Measurements from ENCODE around the gene ATAD2B. TPM values are rescaled to one million over a fixed set of nuclear protein-coding genes. Genes with fewer than 3 reads are reported as not detected.

ATAD2B gene
- total and polyA plus RNA-seq, 11 donors = 2.8 to 13.3 (median 8.1) TPM

DNA sequence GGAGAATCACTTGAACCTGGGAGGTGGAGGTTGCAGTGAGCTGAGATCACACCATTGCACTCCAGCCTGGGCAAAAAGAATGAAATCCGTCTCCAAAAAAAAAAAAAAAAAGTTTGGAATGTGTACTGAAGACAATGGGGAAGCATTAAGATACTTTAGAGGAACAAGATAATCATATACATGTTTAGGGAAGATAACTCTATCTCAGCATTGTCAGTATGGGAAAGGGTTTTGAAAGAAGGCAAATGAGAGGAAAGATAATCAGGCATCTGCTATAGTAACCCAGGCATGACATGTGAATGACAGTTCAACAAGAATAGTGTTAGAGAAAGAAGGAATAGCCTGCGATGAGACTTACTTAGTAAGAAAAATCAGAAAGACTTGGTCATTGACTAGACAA, 112.0 kb downstream of the ATAD2B start:
- DNase-seq = no peak
- no peaks in the 10 kb centered on the region for H3K27me3 ChIP-seq
- intact Hi-C loops (cut with DNase I) = no loop called here
- no peaks in the 10 kb centered on the region for H3K4me1 ChIP-seq
- H3K27ac ChIP-seq = no peak overlapping the region
- WGBS, 4 donors = 84 to 95% (median 90%) methylated on average over 2 of the region's 2 CpGs
- H3K9me3 ChIP-seq = no peaks in the 10 kb centered on the region
- ATAC-seq = no peak
- H3K36me3 ChIP-seq = peaks cover 0 to 56% (median 32%) of the 10 kb centered on the region in 9 donors
- no peak overlapping the region for H3K4me3 ChIP-seq
- no peak for TF ChIP-seq POLR2A (IDR thresholded peaks at IDR 0.05)
- TF ChIP-seq, protein P1, sequence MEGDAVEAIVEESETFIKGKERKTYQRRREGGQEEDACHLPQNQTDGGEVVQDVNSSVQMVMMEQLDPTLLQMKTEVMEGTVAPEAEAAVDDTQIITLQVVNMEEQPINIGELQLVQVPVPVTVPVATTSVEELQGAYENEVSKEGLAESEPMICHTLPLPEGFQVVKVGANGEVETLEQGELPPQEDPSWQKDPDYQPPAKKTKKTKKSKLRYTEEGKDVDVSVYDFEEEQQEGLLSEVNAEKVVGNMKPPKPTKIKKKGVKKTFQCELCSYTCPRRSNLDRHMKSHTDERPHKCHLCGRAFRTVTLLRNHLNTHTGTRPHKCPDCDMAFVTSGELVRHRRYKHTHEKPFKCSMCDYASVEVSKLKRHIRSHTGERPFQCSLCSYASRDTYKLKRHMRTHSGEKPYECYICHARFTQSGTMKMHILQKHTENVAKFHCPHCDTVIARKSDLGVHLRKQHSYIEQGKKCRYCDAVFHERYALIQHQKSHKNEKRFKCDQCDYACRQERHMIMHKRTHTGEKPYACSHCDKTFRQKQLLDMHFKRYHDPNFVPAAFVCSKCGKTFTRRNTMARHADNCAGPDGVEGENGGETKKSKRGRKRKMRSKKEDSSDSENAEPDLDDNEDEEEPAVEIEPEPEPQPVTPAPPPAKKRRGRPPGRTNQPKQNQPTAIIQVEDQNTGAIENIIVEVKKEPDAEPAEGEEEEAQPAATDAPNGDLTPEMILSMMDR (IDR thresholded peaks at IDR 0.05) = no peak

DNA sequence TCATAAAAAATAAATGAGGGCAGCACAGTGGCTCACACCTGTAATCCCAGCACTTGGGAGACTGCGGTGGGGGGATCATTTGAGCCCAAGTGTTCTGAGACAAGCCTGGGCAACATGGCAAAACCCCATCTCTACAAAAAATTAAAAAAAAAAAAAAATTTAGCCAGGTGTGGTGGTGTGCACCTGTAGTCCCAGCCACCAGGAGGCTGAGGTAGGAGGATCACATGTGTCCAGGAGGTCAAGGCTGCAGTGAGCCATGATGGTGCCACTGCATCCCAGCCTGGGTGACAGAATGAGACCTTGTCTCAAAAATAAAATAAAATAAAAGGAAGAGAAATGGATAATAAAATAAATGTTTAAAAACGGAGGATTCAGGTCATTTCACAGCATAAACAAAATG, 113.5 kb downstream of the ATAD2B start:
- peaks cover 0 to 57% (median 36%) of the 10 kb centered on the region in 9 donors for H3K36me3 ChIP-seq
- ATAC-seq (no peak), DNase-seq (no peak)
- peaks cover 0 to 3% (median 0%) of the 10 kb centered on the region in 12 donors for H3K9me3 ChIP-seq
- TF ChIP-seq, protein P1 (IDR thresholded peaks at IDR 0.05) = no peak
- no peak for TF ChIP-seq POLR2A (IDR thresholded peaks at IDR 0.05)
- 95 to 98% (median 97%) methylated on average over 2 of the region's 2 CpGs for WGBS, 4 donors
- H3K27me3 ChIP-seq = no peaks in the 10 kb centered on the region
- intact Hi-C loops (cut with DNase I) = no loop called here
- no peak overlapping the region for H3K4me3 ChIP-seq
- no peaks in the 10 kb centered on the region for H3K4me1 ChIP-seq
- no peak overlapping the region for H3K27ac ChIP-seq

DNA sequence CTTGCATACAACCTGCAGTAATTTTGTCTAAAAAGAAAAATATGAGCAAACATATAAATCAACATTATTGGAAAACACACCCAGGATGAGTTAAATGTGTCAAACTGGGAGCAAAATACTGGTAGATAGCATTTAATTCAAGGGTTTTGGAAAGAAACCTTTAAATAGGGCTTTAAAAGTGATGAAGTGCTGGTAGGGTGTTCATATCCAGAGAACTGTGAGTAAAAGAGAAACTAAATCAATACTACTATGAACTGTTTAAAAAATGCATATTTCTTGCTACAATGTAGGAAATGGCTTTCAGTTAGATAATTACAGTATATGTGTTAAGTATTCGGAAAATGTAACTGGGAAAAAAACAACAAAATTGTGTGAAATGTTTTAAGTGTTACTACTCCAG, 117.8 kb downstream of the ATAD2B start:
- no peak for TF ChIP-seq POLR2A (IDR thresholded peaks at IDR 0.05)
- TF ChIP-seq, protein P1 (IDR thresholded peaks at IDR 0.05) = no peak
- intact Hi-C loops (cut with DNase I) = no loop called here

DNA sequence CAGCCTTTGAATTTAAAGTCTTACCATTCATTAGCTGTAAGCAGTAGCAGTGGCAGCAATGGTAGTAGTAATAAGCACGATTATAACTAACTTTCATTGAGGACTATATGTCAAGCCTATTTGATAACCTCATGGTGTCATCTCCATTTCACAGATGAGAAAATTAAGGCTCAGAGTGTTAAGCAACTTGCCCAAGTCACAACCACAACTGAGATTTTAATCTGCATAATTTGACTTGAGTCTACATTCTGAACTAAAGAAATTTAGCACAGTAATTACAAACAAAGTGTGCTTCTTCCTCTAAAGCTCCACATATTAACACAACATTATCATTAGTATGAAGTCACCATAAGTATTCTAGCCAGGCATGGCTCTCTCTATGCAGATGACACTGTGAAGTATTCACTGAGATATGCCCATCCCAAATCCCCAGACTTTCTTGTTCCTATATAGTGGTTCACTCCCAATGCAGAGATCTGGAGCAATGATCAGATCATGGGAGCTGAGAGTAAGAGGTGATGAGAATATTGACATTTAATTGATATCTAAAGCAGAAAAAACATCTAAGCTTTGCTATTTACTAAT, 120.2 kb downstream of the ATAD2B start:
- intact Hi-C loops (cut with DNase I) = no loop called here
- H3K27ac ChIP-seq = no peak overlapping the region
- WGBS, 4 donors = 93 to 98% (median 96%) methylated on average over 1 of the region's 1 CpG
- no peak overlapping the region for H3K4me3 ChIP-seq
- no peaks in the 10 kb centered on the region for H3K27me3 ChIP-seq
- H3K9me3 ChIP-seq = peaks cover 0 to 3% (median 0%) of the 10 kb centered on the region in 12 donors
- DNase-seq (no peak), ATAC-seq (no peak)
- H3K4me1 ChIP-seq = peaks cover 0 to 7% (median 0%) of the 10 kb centered on the region in 12 donors
- no peak for TF ChIP-seq POLR2A (IDR thresholded peaks at IDR 0.05)
- TF ChIP-seq, protein P1 (IDR thresholded peaks at IDR 0.05) = no peak
- peaks cover 0 to 43% (median 23%) of the 10 kb centered on the region in 9 donors for H3K36me3 ChIP-seq

More for the DNA sequence above, 117.8 kb downstream of the ATAD2B start:
- peaks cover 0 to 3% (median 0%) of the 10 kb centered on the region in 12 donors for H3K9me3 ChIP-seq
- H3K4me3 ChIP-seq = no peak overlapping the region
- peaks cover 0 to 46% (median 24%) of the 10 kb centered on the region in 9 donors for H3K36me3 ChIP-seq
- ATAC-seq (no peak), DNase-seq (no peak)
- WGBS, 4 donors = 89 to 99% (median 93%) methylated on average over 1 of the region's 1 CpG
- no peak overlapping the region for H3K27ac ChIP-seq
- no peaks in the 10 kb centered on the region for H3K27me3 ChIP-seq
- no peaks in the 10 kb centered on the region for H3K4me1 ChIP-seq

Measured in heart left ventricle (tissue), 16 donors.